Thoracic aorta (tissue), 2 donors: ENCODE results near the gene EXD3. TPM values are rescaled to one million over a fixed set of nuclear protein-coding genes. Genes with fewer than 3 reads are reported as not detected.
A peak's percentile ranks its signal among the peaks of the same experiment; 100 is the strongest.

Source experiments
- ATAC-seq: fragments of 150-250 bp; one replicate; pipeline ENCODE4 v1.8.0; 2017; ENCODE audit warnings: low read depth; ENCODE audit not compliant: insufficient number of reproducible peaks, low FRiP score
- DNase-seq: peaks from one replicate; pipeline ENCODE4 v3.0.0-alpha.2; 2020; ENCODE audit warnings: low spot score
- H3K27ac ChIP-seq, 2 donors: fragments of 200-600 bp; sonication (generic); 1 replicate in 1 of 2; 2 replicates in 1 of 2; pipeline ENCODE4 v1.5.1; 2016; ENCODE audit warnings: mild to moderate bottlenecking in 2 of 2, moderate library complexity in 2 of 2
- H3K27me3 ChIP-seq: fragments of 200-600 bp; sonication (generic); replicated peaks from 2 replicates; pipeline ENCODE4 v1.6.0; 2016; ENCODE audit warnings: mild to moderate bottlenecking; ENCODE audit not compliant: insufficient read depth
- H3K36me3 ChIP-seq: fragments of 200-600 bp; sonication (generic); one replicate; pipeline ENCODE4 v1.5.1; 2016
- H3K4me1 ChIP-seq, 2 donors: fragments of 200-600 bp; sonication (generic); 1 replicate in 1 of 2; 2 replicates in 1 of 2; pipeline versions ENCODE4 v1.5.1 to v1.6.0; 2016; ENCODE audit warnings: low read depth in 2 of 2, mild to moderate bottlenecking in 1 of 2; ENCODE audit not compliant: control insufficient read depth in 1 of 2
- H3K4me3 ChIP-seq: fragments of 200-600 bp; sonication (generic); 2 replicates; pipeline ENCODE4 v1.5.1; 2016; ENCODE audit warnings: mild to moderate bottlenecking
- H3K9me3 ChIP-seq: fragments of 200-600 bp; sonication (generic); 2 replicates; pipeline ENCODE4 v1.5.1; 2016
- CTCF ChIP-seq: fragments of 200-600 bp; sonication (generic); IDR thresholded peaks from one replicate; pipeline ENCODE4 v1.5.1; 2019; ENCODE audit warnings: antibody characterized with exemption
- total RNA-seq, 2 donors: library from RNA; depleted of rRNA; stranded (reverse); fragments of >200 nt; gene quantifications; one replicate each; pipeline versions ENCODE4 v1.1.0 to v1.2.3, GENCODE V29; 2016

The EXD3 gene
- total RNA-seq, 2 donors from 2014 or later: 22.7 to 29.4 TPM

- Histone ChIP-seq H3K4me1 (peaks cover 17 to 35% of the 10 kb centered on the region in 2 donors), H3K4me3 (peak overlapping the region; percentile 37), H3K27me3 (no peaks in the 10 kb centered on the region), H3K36me3 (peaks cover 57% of the 10 kb centered on the region), H3K9me3 (no peaks in the 10 kb centered on the region), H3K27ac (peak overlapping the region; percentile 21 to 83)
- ATAC-seq (no peak), DNase-seq (no peak)
- TF ChIP-seq CTCF: no peak
Observed at GRCh38 chr9:137268538-137269201, 154.3 kb downstream of the EXD3 start.

GRCh38 chr9:137267933-137268355, 155.0 kb downstream of the EXD3 start:
- peaks cover 55% of the 10 kb centered on the region for H3K36me3 ChIP-seq
- no peaks in the 10 kb centered on the region for H3K9me3 ChIP-seq
- DNase-seq: no peak
- ATAC-seq: no peak
- H3K27me3 ChIP-seq: no peaks in the 10 kb centered on the region
- H3K4me3 ChIP-seq: no peak overlapping the region
- no peak for TF ChIP-seq CTCF
- H3K27ac ChIP-seq: peak overlapping the region in 1 of 2 donors; percentile 83
- H3K4me1 ChIP-seq: peaks cover 17 to 35% of the 10 kb centered on the region in 2 donors

GRCh38 chr9:137266585-137267453, 156.1 kb downstream of the EXD3 start:
- H3K9me3 ChIP-seq: no peaks in the 10 kb centered on the region
- DNase-seq (no peak), ATAC-seq (no peak)
- peaks cover 44% of the 10 kb centered on the region for H3K36me3 ChIP-seq
- H3K4me1 ChIP-seq: peaks cover 17 to 35% of the 10 kb centered on the region in 2 donors
- H3K27me3 ChIP-seq: no peaks in the 10 kb centered on the region
- no peak for TF ChIP-seq CTCF
- H3K4me3 ChIP-seq: no peak overlapping the region
- no peak overlapping the region for H3K27ac ChIP-seq

- Histone ChIP-seq H3K4me3 (no peak overlapping the region), H3K27me3 (no peaks in the 10 kb centered on the region), H3K4me1 (peaks cover 14 to 34% of the 10 kb centered on the region in 2 donors), H3K36me3 (peaks cover 41% of the 10 kb centered on the region), H3K9me3 (no peaks in the 10 kb centered on the region), H3K27ac (no peak overlapping the region)
- no peak for DNase-seq
- no peak for TF ChIP-seq CTCF
- ATAC-seq: no peak
Observed at GRCh38 chr9:137266162-137266527, 156.8 kb downstream of the EXD3 start.

GRCh38 chr9:137265496-137266161, 157.3 kb downstream of the EXD3 start:
- H3K36me3 ChIP-seq: peaks cover 38% of the 10 kb centered on the region
- no peak for TF ChIP-seq CTCF

More at GRCh38 chr9:137265496-137266161, 157.3 kb downstream of the EXD3 start:
- H3K4me1 ChIP-seq: peaks cover 12 to 29% of the 10 kb centered on the region in 2 donors
- no peaks in the 10 kb centered on the region for H3K27me3 ChIP-seq
- DNase-seq (no peak), ATAC-seq (no peak)
- no peak overlapping the region for H3K4me3 ChIP-seq
- H3K27ac ChIP-seq: no peak overlapping the region
- no peaks in the 10 kb centered on the region for H3K9me3 ChIP-seq
